HepG2 (cell line): Measurements from ENCODE around the gene TNFAIP2. TPM values are rescaled to one million over a fixed set of nuclear protein-coding genes. Genes with fewer than 3 reads are reported as not detected.
A peak's percentile ranks its signal among the peaks of the same experiment; 100 is the strongest.

ENCODE experiments used
- BATF2 ChIP-seq: sonication (generic); formaldehyde crosslinking; IDR thresholded peaks from 2 replicates; pipeline ENCODE4 v1.8.0; 2022; ENCODE audit warnings: mild to moderate bottlenecking, missing genetic modification reagents, moderate library complexity
- BORCS8-MEF2B ChIP-seq: sonication (generic); formaldehyde crosslinking; IDR thresholded peaks from 2 replicates; pipeline ENCODE4 v1.8.0; 2022; ENCODE audit warnings: mild to moderate bottlenecking, missing genetic modification reagents
- CENPX ChIP-seq: sonication (generic); formaldehyde crosslinking; IDR thresholded peaks from 2 replicates; pipeline ENCODE4 v1.9.0; 2021; ENCODE audit warnings: mild to moderate bottlenecking, missing genetic modification reagents, moderate library complexity
- DMTF1 ChIP-seq: sonication (generic); formaldehyde crosslinking; IDR thresholded peaks from 2 replicates; pipeline ENCODE4 v1.4.0; 2020; ENCODE audit warnings: mild to moderate bottlenecking, missing genetic modification reagents
- FOXP4 ChIP-seq: sonication (generic); formaldehyde crosslinking; IDR thresholded peaks from 2 replicates; pipeline ENCODE4 v1.4.0; 2020; ENCODE audit warnings: missing genetic modification reagents
- GABPB1 ChIP-seq: IDR thresholded peaks from 2 replicates; pipeline ENCODE4 v1.6.1; 2016; ENCODE audit warnings: mild to moderate bottlenecking, missing genetic modification reagents, moderate library complexity, missing compliant biosample characterization
- GATAD2A ChIP-seq: IDR thresholded peaks from 2 replicates; pipeline ENCODE4 v1.6.1; 2016
- HINFP ChIP-seq: sonication (generic); formaldehyde crosslinking; IDR thresholded peaks from 2 replicates; pipeline ENCODE4 v1.4.0; 2020; ENCODE audit warnings: low read depth, mild to moderate bottlenecking, missing genetic modification reagents
- KDM1A ChIP-seq: IDR thresholded peaks from 2 replicates; pipeline ENCODE4 v1.6.1; 2016; ENCODE audit warnings: missing compliant biosample characterization
- LBX2 ChIP-seq: sonication (generic); formaldehyde crosslinking; IDR thresholded peaks from 2 replicates; pipeline ENCODE4 v1.5.0; 2020; ENCODE audit warnings: missing genetic modification reagents, mild to moderate bottlenecking, borderline replicate concordance
- MED8 ChIP-seq: sonication (generic); formaldehyde crosslinking; IDR thresholded peaks from 2 replicates; pipeline ENCODE4 v1.8.1; 2023; ENCODE audit warnings: mild to moderate bottlenecking, missing genetic modification reagents; ENCODE audit not compliant: insufficient replicate concordance
- MTF2 ChIP-seq: sonication (generic); formaldehyde crosslinking; IDR thresholded peaks from 2 replicates; pipeline ENCODE4 v1.5.0; 2020; ENCODE audit warnings: missing genetic modification reagents, borderline replicate concordance
- SCMH1 ChIP-seq: sonication (generic); formaldehyde crosslinking; IDR thresholded peaks from 2 replicates; pipeline ENCODE4 v1.9.0; 2021; ENCODE audit warnings: missing genetic modification reagents, mild to moderate bottlenecking, borderline replicate concordance
- ZFP36L1 ChIP-seq: sonication (generic); formaldehyde crosslinking; IDR thresholded peaks from 2 replicates; pipeline ENCODE4 v1.8.0; 2022; ENCODE audit warnings: mild to moderate bottlenecking, missing genetic modification reagents, moderate library complexity
- ZNF280B ChIP-seq: sonication (generic); formaldehyde crosslinking; IDR thresholded peaks from 2 replicates; pipeline ENCODE4 v1.5.0; 2020; ENCODE audit warnings: missing genetic modification reagents, mild to moderate bottlenecking, borderline replicate concordance
- ZNF546 ChIP-seq: sonication (generic); formaldehyde crosslinking; conservative IDR thresholded peaks from 2 replicates; pipeline ENCODE4 v1.8.1; 2023; ENCODE audit warnings: mild to moderate bottlenecking, missing genetic modification reagents
- ZNF672 ChIP-seq: sonication (generic); formaldehyde crosslinking; IDR thresholded peaks from 2 replicates; pipeline ENCODE4 v1.8.1; 2022; ENCODE audit warnings: missing genetic modification reagents
- ZNF891 ChIP-seq: sonication (generic); formaldehyde crosslinking; IDR thresholded peaks from 2 replicates; pipeline ENCODE4 v1.5.0; 2020; ENCODE audit warnings: mild to moderate bottlenecking, missing genetic modification reagents
- polyA plus RNA-seq, 8 experiments: library from polyadenylated mRNA; depleted of rRNA in 3 of 8; stranded (reverse) in 7 of 8; unstranded in 1 of 8; fragments of >200 nt; fragmentation: Illumina TruSeq in 4 of 8; extraction: Trizol in 4 of 8; gene quantifications; 2 replicates each; pipeline versions ENCODE4 v1.2.1 to v1.2.3, GENCODE V29; 2011 to 2016; ENCODE audit warnings: low read depth in 4 of 8, missing spikeins in 1 of 8, mixed read lengths in 1 of 8; ENCODE audit not compliant: insufficient read depth in 1 of 8
- total RNA-seq, 5 experiments: library from RNA; depleted of rRNA; stranded (reverse); fragments of >200 nt; fragmentation: Illumina TruSeq; extraction: Trizol; gene quantifications; 2 replicates each; pipeline ENCODE4 v1.2.3, GENCODE V29; 2016; ENCODE audit warnings: low read depth in 1 of 5

The TNFAIP2 gene
- total and polyA plus RNA-seq, 2 of the 13 experiments (the other 11 are each of a cell fraction or from before 2014, with no cell fraction given), result 0.46 to 1.5 TPM

- TF ChIP-seq SCMH1 (CRISPR knock-in tag), result no peak
- TF ChIP-seq MTF2 (CRISPR knock-in tag), result no peak
- no peak; the same call in 1 of the 2 replicates for TF ChIP-seq ZNF546
- TF ChIP-seq MED8, result peak; percentile 93
- peak; percentile 36; the same call in 1 of the 2 replicates for TF ChIP-seq FOXP4 (CRISPR knock-in tag)
- TF ChIP-seq ZNF672 (CRISPR knock-in tag), result no peak
- peak; percentile 71 for TF ChIP-seq BORCS8-MEF2B (CRISPR knock-in tag)
- TF ChIP-seq GABPB1, result peak; percentile 76; the same call in 1 of the 2 replicates
- no peak for TF ChIP-seq ZNF891 (CRISPR knock-in tag)
- TF ChIP-seq LBX2 (CRISPR knock-in tag), result peak; percentile 20; the same call in 1 of the 2 replicates
- no peak for TF ChIP-seq BATF2 (CRISPR knock-in tag)
- TF ChIP-seq HINFP (CRISPR knock-in tag), result peak; percentile 63; the same call in 1 of the 2 replicates
- TF ChIP-seq CENPX, result no peak
- TF ChIP-seq KDM1A (CRISPR knock-in tag), result no peak
- peak; percentile 30 for TF ChIP-seq ZFP36L1 (CRISPR knock-in tag)
- peak; percentile 27; the same call in 1 of the 2 replicates for TF ChIP-seq GATAD2A (CRISPR knock-in tag)
- no peak for TF ChIP-seq ZNF280B (CRISPR knock-in tag)
- no peak for TF ChIP-seq DMTF1 (CRISPR knock-in tag)
These were observed 19.5 kb upstream of the TNFAIP2 start (continued) for GRCh38 chr14:103103461-103104388.
